ENCODE measurements around the gene TBC1D19. TPM values are rescaled to one million over a fixed set of nuclear protein-coding genes. Genes with fewer than 3 reads are reported as not detected.

Gene TBC1D19
- polyA plus RNA-seq, 1 experiment = 8.3 TPM

- no peak overlapping the region for H3K4me3 ChIP-seq (ENCODE audit: low read depth, low read length)
- no peaks in the 10 kb centered on the region; the same call in 1 of the 2 replicates for H3K36me3 ChIP-seq (ENCODE audit: control insufficient read depth, insufficient read depth, low read length)
- H3K27me3 ChIP-seq (ENCODE audit: control insufficient read depth, insufficient read depth, low read length) = no peaks in the 10 kb centered on the region
- no peak for TF ChIP-seq CTCF (IDR thresholded peaks at IDR 0.05; ENCODE audit: insufficient read depth, low read depth, low read length)
- ChIA-PET CTCF (no interaction called here), POLR2A (no interaction called here)
- no peak for DNase-seq (ENCODE audit: low read depth)
Observed at GRCh38 chr4:26762650-26763049, 178.8 kb downstream of the TBC1D19 start.

GRCh38 chr4:26763063-26763462 is 179.2 kb downstream of the TBC1D19 start:
- CTCF ChIA-PET = no interaction called here
- TF ChIP-seq CTCF (IDR thresholded peaks at IDR 0.05; ENCODE audit: insufficient read depth, low read depth, low read length) = no peak
- POLR2A ChIA-PET = no interaction called here
- DNase-seq (ENCODE audit: low read depth) = no peak
- H3K36me3 ChIP-seq (ENCODE audit: control insufficient read depth, insufficient read depth, low read length) = no peaks in the 10 kb centered on the region; the same call in 1 of the 2 replicates
- H3K27me3 ChIP-seq (ENCODE audit: control insufficient read depth, insufficient read depth, low read length) = no peaks in the 10 kb centered on the region
- H3K4me3 ChIP-seq (ENCODE audit: low read depth, low read length) = no peak overlapping the region

- ChIA-PET CTCF (interaction anchor here (1.1 to 1.3 kb wide), 2 partner anchors 9 to 16 kb away, joined by 4 read pairs; no protein-coding TSS in a partner anchor), POLR2A (no interaction called here)
- Histone ChIP-seq H3K4me3 (ENCODE audit: low read depth, low read length) (no peak overlapping the region), H3K27me3 (ENCODE audit: control insufficient read depth, insufficient read depth, low read length) (no peaks in the 10 kb centered on the region), H3K36me3 (ENCODE audit: control insufficient read depth, insufficient read depth, low read length) (no peaks in the 10 kb centered on the region; the same call in 1 of the 2 replicates)
- no peak for DNase-seq (ENCODE audit: low read depth)
- no peak for TF ChIP-seq CTCF (IDR thresholded peaks at IDR 0.05; ENCODE audit: insufficient read depth, low read depth, low read length)
Observed at GRCh38 chr4:26763648-26764047, 179.8 kb downstream of the TBC1D19 start.

GRCh38 chr4:26764231-26764630 is 180.3 kb downstream of the TBC1D19 start:
- Histone ChIP-seq H3K4me3 (ENCODE audit: low read depth, low read length) (no peak overlapping the region), H3K27me3 (ENCODE audit: control insufficient read depth, insufficient read depth, low read length) (no peaks in the 10 kb centered on the region), H3K36me3 (ENCODE audit: control insufficient read depth, insufficient read depth, low read length) (no peaks in the 10 kb centered on the region; the same call in 1 of the 2 replicates)
- ChIA-PET POLR2A (no interaction called here), CTCF (interaction anchor here (1.1 to 1.3 kb wide), 2 partner anchors 10 to 16 kb away, joined by 4 read pairs; no protein-coding TSS in a partner anchor)
- TF ChIP-seq CTCF (IDR thresholded peaks at IDR 0.05; ENCODE audit: insufficient read depth, low read depth, low read length) = no peak
- no peak for DNase-seq (ENCODE audit: low read depth)

- TF ChIP-seq CTCF (IDR thresholded peaks at IDR 0.05; ENCODE audit: insufficient read depth, low read depth, low read length) = no peak
- ChIA-PET CTCF (no interaction called here), POLR2A (interaction anchor here (0.5 kb wide), 1 partner anchor 307 kb away, joined by 3 read pairs; no protein-coding TSS in a partner anchor)
- Histone ChIP-seq H3K27me3 (ENCODE audit: control insufficient read depth, insufficient read depth, low read length) (no peaks in the 10 kb centered on the region), H3K4me3 (ENCODE audit: low read depth, low read length) (no peak overlapping the region), H3K36me3 (ENCODE audit: control insufficient read depth, insufficient read depth, low read length) (no peaks in the 10 kb centered on the region; the same call in 1 of the 2 replicates)
- DNase-seq (ENCODE audit: low read depth) = no peak
Observed at GRCh38 chr4:26765515-26765914, 181.6 kb downstream of the TBC1D19 start.
